SK-N-MC (cell line): ENCODE measurements around the gene AKT2.

Experiments used
- DNase-seq: peaks from one replicate; pipeline ENCODE4 v3.0.0-alpha.2; 2011; ENCODE audit warnings: low read depth, low spot score
- H3K27ac ChIP-seq: fragments of 200-600 bp; sonication (generic); 2 replicates; pipeline ENCODE4 v1.5.1; 2016; ENCODE audit warnings: mixed run types
- H3K36me3 ChIP-seq: fragments of 200-600 bp; sonication (generic); 2 replicates; pipeline ENCODE4 v1.6.1; 2017; ENCODE audit warnings: antibody characterized with exemption, low read length, mixed read lengths; ENCODE audit not compliant: insufficient read depth
- H3K4me3 ChIP-seq: fragments of 200-600 bp; sonication (generic); 2 replicates; pipeline ENCODE4 v1.5.1; 2016
- H3K9ac ChIP-seq: fragments of 200-600 bp; sonication (generic); 2 replicates; pipeline ENCODE4 v1.8.0; 2017; ENCODE audit warnings: mixed run types, mixed read lengths; ENCODE audit not compliant: insufficient read length
- H3K9me3 ChIP-seq: fragments of 200-600 bp; sonication (generic); 2 replicates; pipeline ENCODE4 v1.6.1; 2017; ENCODE audit warnings: low read depth, mild to moderate bottlenecking, antibody characterized with exemption, low read length, moderate library complexity, mixed read lengths
- EZH2 ChIP-seq: fragments of 200-600 bp; sonication (generic); IDR thresholded peaks from one replicate; pipeline ENCODE4 v1.6.1; 2017; ENCODE audit warnings: antibody characterized with exemption
- FOXP2 ChIP-seq: optimal IDR thresholded peaks from 2 replicates; pipeline ENCODE3; 2011; ENCODE audit warnings: mild to moderate bottlenecking, moderate library complexity; ENCODE audit not compliant: insufficient read depth; ENCODE audit errors: extremely low read length, control extremely low read depth
- POLR2AphosphoS5 ChIP-seq: IDR thresholded peaks from 2 replicates; pipeline ENCODE4 v1.6.1; 2012; ENCODE audit warnings: mild to moderate bottlenecking, low read depth, low read length, borderline replicate concordance

The AKT2 gene

GRCh38 chr19:40254714-40255418 is 30.3 kb downstream of the AKT2 start:
- H3K9me3 ChIP-seq: no peaks in the 10 kb centered on the region
- TF ChIP-seq EZH2 (no peak), FOXP2 (no peak), POLR2AphosphoS5 (no peak)
- H3K36me3 ChIP-seq: peaks cover 34% of the 10 kb centered on the region; the same call in 1 of the 2 replicates
- no peak overlapping the region for H3K4me3 ChIP-seq
- H3K27ac ChIP-seq: no peak overlapping the region
- H3K9ac ChIP-seq: no peak overlapping the region
- no peak for DNase-seq

GRCh38 chr19:40253611-40254092 is 31.5 kb downstream of the AKT2 start:
- no peak overlapping the region for H3K9ac ChIP-seq
- H3K9me3 ChIP-seq: no peaks in the 10 kb centered on the region
- H3K27ac ChIP-seq: no peak overlapping the region
- no peak for DNase-seq
- H3K36me3 ChIP-seq: peaks cover 34% of the 10 kb centered on the region; the same call in 1 of the 2 replicates
- H3K4me3 ChIP-seq: no peak overlapping the region
- TF ChIP-seq POLR2AphosphoS5: no peak
- TF ChIP-seq EZH2: no peak
- TF ChIP-seq FOXP2: no peak

GRCh38 chr19:40252395-40252794 is 32.8 kb downstream of the AKT2 start:
- no peak overlapping the region for H3K4me3 ChIP-seq
- DNase-seq: no peak
- H3K9me3 ChIP-seq: no peaks in the 10 kb centered on the region
- H3K27ac ChIP-seq: no peak overlapping the region
- TF ChIP-seq POLR2AphosphoS5: no peak
- TF ChIP-seq EZH2: no peak
- no peak for TF ChIP-seq FOXP2
- no peak overlapping the region for H3K9ac ChIP-seq
- peaks cover 34% of the 10 kb centered on the region; the same call in 1 of the 2 replicates for H3K36me3 ChIP-seq

- H3K36me3 ChIP-seq: peaks cover 34% of the 10 kb centered on the region; the same call in 1 of the 2 replicates
- H3K27ac ChIP-seq: no peak overlapping the region
- DNase-seq: no peak
- TF ChIP-seq FOXP2: no peak
- no peak for TF ChIP-seq POLR2AphosphoS5
- TF ChIP-seq EZH2: no peak
- H3K9me3 ChIP-seq: no peaks in the 10 kb centered on the region
- H3K9ac ChIP-seq: no peak overlapping the region
- H3K4me3 ChIP-seq: no peak overlapping the region
Measured at GRCh38 chr19:40251991-40252390, 33.2 kb downstream of the AKT2 start.

GRCh38 chr19:40251244-40251643 is 33.9 kb downstream of the AKT2 start:
- Histone ChIP-seq H3K36me3 (peaks cover 29% of the 10 kb centered on the region; the same call in 1 of the 2 replicates), H3K9ac (no peak overlapping the region), H3K27ac (no peak overlapping the region), H3K9me3 (no peaks in the 10 kb centered on the region), H3K4me3 (no peak overlapping the region)
- TF ChIP-seq FOXP2 (no peak), POLR2AphosphoS5 (no peak), EZH2 (no peak)
- no peak for DNase-seq

- H3K36me3 ChIP-seq: peaks cover 15% of the 10 kb centered on the region; the same call in 1 of the 2 replicates
- no peak overlapping the region for H3K27ac ChIP-seq
- no peak overlapping the region for H3K4me3 ChIP-seq
- no peak for DNase-seq
- H3K9me3 ChIP-seq: no peaks in the 10 kb centered on the region
- TF ChIP-seq EZH2 (no peak), POLR2AphosphoS5 (no peak), FOXP2 (no peak)
- no peak overlapping the region for H3K9ac ChIP-seq
Measured at GRCh38 chr19:40249781-40250180, 35.4 kb downstream of the AKT2 start.

- peaks cover 11% of the 10 kb centered on the region; the same call in 1 of the 2 replicates for H3K36me3 ChIP-seq
Measured at GRCh38 chr19:40249201-40249600, 35.9 kb downstream of the AKT2 start.

GRCh38 chr19:40247735-40248262 is 37.3 kb downstream of the AKT2 start:
- no peak for DNase-seq
- H3K4me3 ChIP-seq: no peak overlapping the region
- TF ChIP-seq POLR2AphosphoS5 (no peak), FOXP2 (no peak), EZH2 (no peak)
- H3K9ac ChIP-seq: no peak overlapping the region
- H3K27ac ChIP-seq: no peak overlapping the region
- H3K9me3 ChIP-seq: no peaks in the 10 kb centered on the region
- H3K36me3 ChIP-seq: peaks cover 2% of the 10 kb centered on the region; the same call in 1 of the 2 replicates

More at GRCh38 chr19:40249201-40249600, 35.9 kb downstream of the AKT2 start:
- no peak for TF ChIP-seq POLR2AphosphoS5
- no peak for TF ChIP-seq EZH2
- TF ChIP-seq FOXP2: no peak
- Histone ChIP-seq H3K9me3 (no peaks in the 10 kb centered on the region), H3K27ac (no peak overlapping the region), H3K9ac (no peak overlapping the region), H3K4me3 (no peak overlapping the region)
- DNase-seq: no peak
